ENCODE data around the gene PLXNA2. TPM values are rescaled to one million over a fixed set of nuclear protein-coding genes. Genes with fewer than 3 reads are reported as not detected.
A peak's percentile ranks its signal among the peaks of the same experiment; 100 is the strongest.

Gene PLXNA2
- total RNA-seq, 1 experiment from 2014 or later: 10.2 TPM

DNA sequence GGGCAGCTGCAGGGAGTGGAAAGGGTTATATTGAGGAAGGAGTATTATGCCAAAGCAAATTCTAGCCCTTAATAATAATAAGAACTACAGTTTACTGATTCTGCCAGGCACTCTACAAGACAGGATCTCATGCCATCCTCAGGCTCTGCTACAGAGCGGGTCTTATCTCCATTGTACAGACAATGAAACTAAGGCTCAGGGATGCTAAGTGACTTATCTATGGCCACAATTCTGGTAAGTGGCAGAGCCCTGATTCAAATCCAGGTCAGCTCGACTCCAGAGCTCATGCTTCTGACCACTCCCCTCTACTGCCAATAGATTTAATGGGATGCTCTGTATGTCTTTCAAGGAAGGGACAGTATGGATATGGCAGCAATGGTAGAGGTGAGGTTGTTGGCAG is 187.1 kb downstream of the PLXNA2 start:
- POLR2A ChIA-PET (ENCODE audit: unreplicated experiment): interaction anchor here (0.5 kb wide), 1 partner anchor 139 kb away, joined by 5 read pairs; no protein-coding TSS in a partner anchor
- Histone ChIP-seq H2AFZ (no peak overlapping the region), H3K4me3 (no peak overlapping the region), H3K79me2 (ENCODE audit: low read depth) (no peaks in the 10 kb centered on the region), H3F3A (ENCODE audit: insufficient read depth, low read depth) (no peaks in the 10 kb centered on the region), H3K4me2 (no peak overlapping the region), H3K9me2 (ENCODE audit: insufficient read depth) (no peaks in the 10 kb centered on the region), H3K27ac (no peak overlapping the region), H3K27me3 (ENCODE audit: insufficient read depth, low read depth) (no peaks in the 10 kb centered on the region), H3K4me1 (replicated peaks; ENCODE audit: insufficient read depth) (no peaks in the 10 kb centered on the region), H3K36me3 (ENCODE audit: low read depth) (no peaks in the 10 kb centered on the region; the same call in 1 of the 2 replicates), H4K20me1 (ENCODE audit: insufficient read depth) (no peaks in the 10 kb centered on the region), H3K9me3 (ENCODE audit: insufficient read depth, low read depth) (no peaks in the 10 kb centered on the region)
- BruUV-seq (replicated peaks): no TSS peak
- intact Hi-C loops (cut with micrococcal nuclease; ENCODE audit: unreplicated experiment): loop anchor here (5.0 kb wide), 1 partner anchor 35 kb away; no protein-coding TSS in a partner anchor
- DNase-seq: no peak
- no peak for TF ChIP-seq EZH2 (IDR thresholded peaks at IDR 0.05; ENCODE audit: low read depth)
- TF ChIP-seq, protein P1, sequence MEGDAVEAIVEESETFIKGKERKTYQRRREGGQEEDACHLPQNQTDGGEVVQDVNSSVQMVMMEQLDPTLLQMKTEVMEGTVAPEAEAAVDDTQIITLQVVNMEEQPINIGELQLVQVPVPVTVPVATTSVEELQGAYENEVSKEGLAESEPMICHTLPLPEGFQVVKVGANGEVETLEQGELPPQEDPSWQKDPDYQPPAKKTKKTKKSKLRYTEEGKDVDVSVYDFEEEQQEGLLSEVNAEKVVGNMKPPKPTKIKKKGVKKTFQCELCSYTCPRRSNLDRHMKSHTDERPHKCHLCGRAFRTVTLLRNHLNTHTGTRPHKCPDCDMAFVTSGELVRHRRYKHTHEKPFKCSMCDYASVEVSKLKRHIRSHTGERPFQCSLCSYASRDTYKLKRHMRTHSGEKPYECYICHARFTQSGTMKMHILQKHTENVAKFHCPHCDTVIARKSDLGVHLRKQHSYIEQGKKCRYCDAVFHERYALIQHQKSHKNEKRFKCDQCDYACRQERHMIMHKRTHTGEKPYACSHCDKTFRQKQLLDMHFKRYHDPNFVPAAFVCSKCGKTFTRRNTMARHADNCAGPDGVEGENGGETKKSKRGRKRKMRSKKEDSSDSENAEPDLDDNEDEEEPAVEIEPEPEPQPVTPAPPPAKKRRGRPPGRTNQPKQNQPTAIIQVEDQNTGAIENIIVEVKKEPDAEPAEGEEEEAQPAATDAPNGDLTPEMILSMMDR (conservative IDR thresholded peaks at IDR 0.05): no peak
- CTCF ChIA-PET: no interaction called here

DNA sequence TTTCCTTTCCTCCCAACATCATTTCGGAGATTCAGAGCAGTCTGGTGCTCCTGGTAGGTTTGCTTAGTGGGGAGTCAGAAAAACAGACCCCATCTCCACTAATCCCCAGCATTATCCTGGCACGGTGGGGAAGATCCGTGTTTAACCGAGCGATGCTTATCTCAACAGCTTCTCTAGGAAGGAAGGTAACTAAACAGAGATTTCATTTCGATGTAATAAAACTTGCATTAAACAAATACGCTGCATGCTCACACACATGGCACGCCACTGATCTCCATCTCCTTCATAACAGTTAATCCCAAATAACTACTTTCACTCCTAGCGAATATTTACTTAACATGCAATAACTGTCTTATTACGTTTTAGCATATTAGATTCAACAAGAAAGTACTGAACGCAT is 188.6 kb downstream of the PLXNA2 start:
- DNase-seq: no peak
- Histone ChIP-seq H3F3A (ENCODE audit: insufficient read depth, low read depth) (no peaks in the 10 kb centered on the region), H3K9me2 (ENCODE audit: insufficient read depth) (no peaks in the 10 kb centered on the region), H3K4me1 (replicated peaks; ENCODE audit: insufficient read depth) (no peaks in the 10 kb centered on the region), H3K36me3 (ENCODE audit: low read depth) (no peaks in the 10 kb centered on the region; the same call in 1 of the 2 replicates), H3K27me3 (ENCODE audit: insufficient read depth, low read depth) (no peaks in the 10 kb centered on the region), H3K4me2 (no peak overlapping the region), H2AFZ (no peak overlapping the region), H3K9me3 (ENCODE audit: insufficient read depth, low read depth) (no peaks in the 10 kb centered on the region), H3K79me2 (ENCODE audit: low read depth) (no peaks in the 10 kb centered on the region), H3K4me3 (no peak overlapping the region), H4K20me1 (ENCODE audit: insufficient read depth) (no peaks in the 10 kb centered on the region), H3K27ac (no peak overlapping the region)
- POLR2A ChIA-PET (ENCODE audit: unreplicated experiment): no interaction called here
- TF ChIP-seq, protein P1 (conservative IDR thresholded peaks at IDR 0.05): no peak
- intact Hi-C loops (cut with micrococcal nuclease; ENCODE audit: unreplicated experiment): loop anchor here (5.0 kb wide), 1 partner anchor 37 kb away; no protein-coding TSS in a partner anchor
- CTCF ChIA-PET: interaction anchor here (0.6 kb wide), 1 partner anchor 26 kb away, joined by 4 read pairs; no protein-coding TSS in a partner anchor
- BruUV-seq (replicated peaks): no TSS peak

DNA sequence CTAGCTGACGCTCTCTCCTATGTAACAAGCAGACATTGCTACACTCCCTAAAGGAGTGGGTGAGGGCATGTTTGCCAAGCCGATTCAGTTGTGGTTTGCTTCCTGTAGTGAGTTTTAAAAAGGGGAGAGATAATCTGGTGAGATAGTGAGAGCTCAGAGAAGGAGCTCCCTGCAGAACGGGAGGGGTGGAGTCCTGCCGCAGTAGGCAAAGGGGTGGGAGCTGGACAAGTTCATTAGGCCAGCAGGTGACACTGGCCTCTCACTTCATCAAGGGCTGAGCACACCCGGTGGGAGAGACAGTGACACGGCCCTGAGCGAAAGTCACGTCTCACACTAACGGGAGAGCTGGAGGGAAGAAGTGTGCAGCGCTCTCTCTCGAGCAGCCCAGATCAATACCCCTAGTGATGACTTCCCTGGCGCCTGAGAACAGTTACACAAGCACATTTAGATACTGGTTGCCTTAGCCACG is 189.2 kb downstream of the PLXNA2 start:
- Histone ChIP-seq H3K9me3 (ENCODE audit: insufficient read depth, low read depth) (no peaks in the 10 kb centered on the region), H3K9me2 (ENCODE audit: insufficient read depth) (no peaks in the 10 kb centered on the region), H3K27ac (no peak overlapping the region), H2AFZ (no peak overlapping the region), H3K36me3 (ENCODE audit: low read depth) (no peaks in the 10 kb centered on the region; the same call in 1 of the 2 replicates), H3F3A (ENCODE audit: insufficient read depth, low read depth) (no peaks in the 10 kb centered on the region), H3K4me2 (no peak overlapping the region), H3K4me3 (no peak overlapping the region), H3K4me1 (replicated peaks; ENCODE audit: insufficient read depth) (peaks cover 5% of the 10 kb centered on the region), H3K79me2 (ENCODE audit: low read depth) (no peaks in the 10 kb centered on the region), H3K27me3 (ENCODE audit: insufficient read depth, low read depth) (no peaks in the 10 kb centered on the region), H4K20me1 (ENCODE audit: insufficient read depth) (no peaks in the 10 kb centered on the region)
- ChIA-PET POLR2A (ENCODE audit: unreplicated experiment) (interaction anchor here (0.7 kb wide), 1 partner anchor 148 kb away, joined by 3 read pairs; no protein-coding TSS in a partner anchor), CTCF (interaction anchor here (0.9 kb wide), 1 partner anchor 190 kb away, joined by 3 read pairs; the partner anchor contains the start of gene PLXNA2)
- intact Hi-C loops (cut with micrococcal nuclease; ENCODE audit: unreplicated experiment): loop anchor here (5.0 kb wide), 1 partner anchor 37 kb away; no protein-coding TSS in a partner anchor
- peak in 1 of 2 experiments; percentile 16 for DNase-seq
- BruUV-seq (replicated peaks): no TSS peak
- TF ChIP-seq, protein P1 (conservative IDR thresholded peaks at IDR 0.05): no peak
- TF ChIP-seq EZH2 (IDR thresholded peaks at IDR 0.05; ENCODE audit: low read depth): no peak

Measured in PC-9 (cell line).